Measurements from ENCODE around the gene ZBTB5.
"Not testable (repeated sequence)": the region's sequence is repeated elsewhere in the genome, so short reads cannot be mapped to it uniquely, and the experiment has no call there.

The ZBTB5 gene

GRCh38 chr9:37449862-37450632 lies 15.2 kb downstream of the ZBTB5 start:
- no peak for DNase-seq

GRCh38 chr9:37447111-37447510 lies 18.1 kb downstream of the ZBTB5 start:
- no peak for DNase-seq

- DNase-seq = no peak
Measured at GRCh38 chr9:37446401-37446800, 18.8 kb downstream of the ZBTB5 start.

GRCh38 chr9:37445832-37446231 lies 19.4 kb downstream of the ZBTB5 start:
- DNase-seq = no peak

- no peak for DNase-seq
Measured at GRCh38 chr9:37444890-37445289, 20.4 kb downstream of the ZBTB5 start.

DNA sequence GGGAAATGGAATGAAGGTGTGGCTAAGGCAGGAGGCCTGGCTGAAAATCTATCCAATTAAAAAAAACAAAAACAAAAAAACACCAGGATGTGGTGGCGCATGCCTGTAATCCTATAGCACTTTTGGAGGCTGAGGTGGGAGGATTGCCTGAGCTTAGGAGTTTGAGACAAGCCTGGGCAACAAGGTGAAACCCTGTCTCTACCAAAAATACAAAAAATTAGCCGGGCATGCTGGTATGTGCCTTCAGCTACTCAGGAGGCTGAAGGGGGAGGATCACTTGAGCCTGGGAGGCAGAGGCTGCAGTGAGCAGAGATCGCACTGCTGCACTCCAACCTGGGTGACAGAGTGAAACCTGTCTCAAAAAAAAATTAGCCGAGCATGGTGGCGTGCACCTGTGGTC lies 21.7 kb downstream of the ZBTB5 start:
- no peak for DNase-seq

- DNase-seq = no peak
Measured at GRCh38 chr9:37442556-37442955, 22.7 kb downstream of the ZBTB5 start.

DNA sequence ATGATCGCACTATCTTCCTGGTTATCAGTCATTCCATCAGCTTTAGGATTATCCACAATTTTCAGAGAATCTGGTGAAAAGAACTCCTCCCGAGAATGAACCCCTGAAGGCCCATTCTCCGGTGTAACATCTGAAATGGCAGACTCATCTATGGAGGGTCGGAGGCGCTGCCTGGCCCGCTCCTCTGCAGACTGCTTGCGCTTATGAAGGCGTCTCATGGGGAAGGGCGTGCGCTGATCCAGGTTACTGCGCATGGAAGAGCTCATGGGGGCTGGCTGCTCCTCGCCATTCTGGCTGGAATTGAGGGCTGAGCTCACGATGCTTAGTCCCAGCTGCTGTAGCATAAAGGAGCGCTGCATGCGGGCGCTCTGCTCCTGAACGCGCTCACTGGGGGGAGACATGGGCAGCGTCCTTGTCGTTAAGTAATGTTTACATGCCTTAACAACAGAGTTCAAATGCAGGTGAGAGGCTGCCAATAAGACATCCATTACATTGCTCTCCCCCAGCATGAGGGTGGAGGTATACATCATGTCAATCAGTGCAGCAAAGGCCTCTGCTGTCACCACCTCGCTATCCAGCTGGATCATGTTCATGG lies 23.4 kb downstream of the ZBTB5 start:
- no peak for DNase-seq

- DNase-seq = no peak
Measured at GRCh38 chr9:37438359-37438758, 26.9 kb downstream of the ZBTB5 start.

- no peak for DNase-seq
Measured at GRCh38 chr9:37437621-37438020, 27.6 kb downstream of the ZBTB5 start.

- no peak for DNase-seq
Measured at GRCh38 chr9:37437010-37437409, 28.2 kb downstream of the ZBTB5 start.

DNA sequence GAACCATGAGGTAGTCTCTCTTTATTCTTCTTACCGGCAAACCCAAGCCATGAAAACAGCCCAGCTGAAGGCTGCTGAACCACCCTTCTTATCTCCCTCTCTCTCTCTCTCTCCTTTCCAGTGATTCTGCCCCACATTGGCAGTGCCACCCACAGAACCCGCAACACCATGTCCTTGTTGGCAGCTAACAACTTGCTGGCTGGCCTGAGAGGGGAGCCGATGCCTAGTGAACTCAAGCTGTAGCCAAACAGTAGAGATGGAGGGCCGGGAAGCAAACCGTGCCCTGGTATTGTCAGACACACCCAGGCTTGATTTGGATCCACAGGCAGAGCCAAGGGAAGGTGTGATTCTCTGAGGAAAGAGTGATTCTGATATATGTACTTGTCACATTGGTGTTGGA lies 28.7 kb downstream of the ZBTB5 start:
- DNase-seq = no peak

DNA sequence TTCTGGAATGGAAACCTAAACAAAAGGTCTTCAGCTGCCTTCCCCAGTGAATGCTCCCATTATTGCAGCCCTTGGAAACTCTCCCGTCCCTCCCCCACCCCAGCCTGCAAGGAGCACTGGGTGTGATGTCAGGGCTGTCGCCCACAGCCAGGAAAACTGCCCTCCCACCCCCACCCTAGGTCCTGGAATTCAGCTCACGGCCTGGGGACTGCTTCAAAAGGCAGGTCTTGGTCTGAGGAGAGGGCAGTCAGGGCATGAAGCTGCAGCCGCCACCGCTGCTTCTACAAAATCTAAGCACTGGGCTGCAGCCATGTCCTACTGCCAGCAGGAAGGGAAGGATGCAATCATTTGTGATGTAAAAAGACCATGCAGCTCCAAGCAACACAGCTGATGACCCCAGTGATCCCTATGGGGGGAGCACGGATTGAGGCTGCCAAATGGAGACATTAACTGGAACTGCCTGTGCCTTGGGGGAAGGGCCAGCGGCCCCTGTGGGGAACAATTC lies 31.3 kb downstream of the ZBTB5 start:
- no peak for DNase-seq

- DNase-seq = no peak
Measured at GRCh38 chr9:37432020-37432419, 33.2 kb downstream of the ZBTB5 start.

DNA sequence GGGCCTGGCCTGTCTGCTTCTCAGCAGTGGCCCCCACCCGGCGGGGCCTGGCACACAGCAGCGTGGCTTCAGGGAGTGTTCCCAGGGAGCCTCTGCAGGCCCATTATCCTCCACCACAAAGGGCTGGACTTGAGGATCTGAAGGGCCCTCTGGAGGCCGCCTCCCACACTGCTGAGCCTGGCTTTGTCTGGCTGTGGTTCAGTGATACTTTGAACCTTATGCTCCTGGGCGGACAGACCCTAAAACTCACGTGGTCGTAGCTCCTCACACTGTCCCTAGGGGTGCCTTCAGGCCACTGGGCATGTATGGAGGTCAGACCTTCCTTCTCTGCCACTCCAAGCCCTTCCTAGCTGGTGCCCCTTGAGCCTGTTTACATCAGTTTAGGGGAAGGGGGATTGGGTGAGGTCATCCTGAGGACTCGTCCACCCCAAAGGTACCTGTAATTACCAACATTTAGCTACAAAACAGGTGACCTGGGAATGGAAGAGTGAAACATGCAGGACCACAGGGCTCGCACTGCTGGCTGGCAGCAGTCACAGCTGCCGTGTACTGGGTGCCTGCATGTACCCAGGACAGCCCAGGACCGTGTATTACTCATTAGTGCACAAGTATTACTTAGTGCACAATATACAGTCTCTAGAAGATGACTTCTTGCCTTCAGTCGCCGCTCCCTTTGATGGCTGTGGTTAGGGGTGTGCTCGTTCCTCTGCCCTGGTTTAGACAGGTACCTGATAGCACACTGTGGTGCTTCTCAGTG lies 34.2 kb downstream of the ZBTB5 start:
- no peak for DNase-seq

GRCh38 chr9:37429441-37430285 lies 35.6 kb downstream of the ZBTB5 start:
- no peak for DNase-seq

DNA sequence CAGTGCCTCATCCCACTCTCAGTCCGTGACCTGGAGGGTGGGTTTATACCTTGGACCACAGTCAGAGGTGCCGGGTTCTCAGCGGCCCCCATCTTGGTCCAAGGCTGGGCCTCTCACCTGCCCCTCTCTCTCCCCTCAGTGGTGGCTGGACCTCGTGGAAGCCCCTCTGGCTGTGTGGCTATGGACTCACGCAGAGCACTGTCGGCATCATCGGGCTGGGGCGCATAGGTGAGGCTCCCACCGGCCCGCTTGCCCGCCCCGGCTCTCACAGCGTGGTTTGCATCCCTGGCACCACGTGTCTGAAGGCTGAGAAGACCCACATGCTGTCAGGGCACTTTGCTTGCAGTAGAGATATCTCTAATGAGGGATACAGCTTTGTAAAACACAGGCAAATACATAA lies 36.9 kb downstream of the ZBTB5 start:
- no peak for DNase-seq

- DNase-seq = no peak
Measured at GRCh38 chr9:37426846-37427245, 38.4 kb downstream of the ZBTB5 start.

DNA sequence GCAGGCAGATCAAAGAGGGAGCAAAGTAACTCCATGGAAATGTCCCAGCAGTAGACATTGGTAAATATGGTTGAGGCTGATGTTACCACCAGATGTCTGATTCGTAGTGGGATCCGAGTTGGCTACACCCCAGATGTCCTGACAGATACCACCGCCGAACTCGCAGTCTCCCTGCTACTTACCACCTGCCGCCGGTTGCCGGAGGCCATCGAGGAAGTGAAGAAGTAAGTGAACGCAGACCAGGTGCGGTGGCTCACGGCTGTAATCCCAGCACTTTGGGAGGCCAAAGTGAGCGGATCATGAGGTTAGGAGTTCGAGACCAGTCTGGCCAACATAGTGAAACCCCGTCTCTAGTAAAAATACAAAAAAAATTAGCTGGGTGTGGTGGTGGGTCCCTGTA lies 38.8 kb downstream of the ZBTB5 start:
- not testable (repeated sequence) for DNase-seq

DNA sequence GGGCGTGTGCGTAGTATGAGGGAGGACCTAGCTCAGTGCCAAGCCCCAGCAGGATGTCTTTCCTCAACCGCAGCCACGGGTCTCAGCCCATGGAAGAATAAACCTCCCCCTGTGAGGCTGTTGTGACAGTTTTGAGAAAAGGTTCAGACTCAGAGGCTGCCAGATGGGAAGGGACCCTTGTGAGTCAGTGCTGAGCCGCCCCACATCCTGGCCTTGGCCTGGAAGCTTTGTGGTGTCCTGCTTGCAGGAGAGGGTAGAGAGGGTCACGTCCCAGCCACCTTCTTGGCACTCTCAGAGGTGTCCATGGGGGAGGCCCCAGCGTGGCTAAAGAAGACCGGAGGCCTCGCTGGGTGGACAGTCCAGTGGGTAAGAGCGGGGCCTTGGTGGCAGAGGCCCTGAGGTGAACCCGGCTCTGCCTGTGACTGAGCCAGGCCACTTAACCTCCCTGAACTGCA lies 39.9 kb downstream of the ZBTB5 start:
- DNase-seq = no peak

DNA sequence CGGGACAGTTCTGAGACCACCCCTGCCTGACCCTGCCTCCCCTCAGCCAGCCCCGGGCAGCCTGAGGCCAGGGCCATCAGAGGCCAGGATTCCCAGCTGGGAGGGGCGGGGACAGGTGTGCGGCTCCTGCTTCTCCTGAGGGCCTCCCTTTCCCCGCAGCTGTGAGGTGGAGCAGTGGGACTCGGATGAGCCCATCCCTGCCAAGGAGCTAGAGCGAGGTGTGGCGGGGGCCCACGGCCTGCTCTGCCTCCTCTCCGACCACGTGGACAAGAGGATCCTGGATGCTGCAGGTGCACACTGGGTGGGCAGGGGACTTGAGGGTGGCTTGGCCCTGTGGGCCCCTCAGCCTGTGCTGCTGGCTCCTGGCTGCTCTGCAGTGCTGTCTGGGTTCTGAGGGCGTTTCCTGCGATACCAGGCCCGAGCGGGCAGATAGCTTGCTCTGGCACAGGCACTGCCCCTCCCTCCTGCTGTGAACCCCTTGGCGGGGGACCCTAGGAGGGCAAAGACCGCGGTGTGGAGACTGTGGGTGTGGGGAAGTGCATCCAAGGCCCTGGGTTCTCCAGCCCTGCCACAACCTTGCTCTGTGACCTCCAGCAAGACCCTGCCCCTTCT lies 40.5 kb downstream of the ZBTB5 start:
- no peak for DNase-seq

DNA sequence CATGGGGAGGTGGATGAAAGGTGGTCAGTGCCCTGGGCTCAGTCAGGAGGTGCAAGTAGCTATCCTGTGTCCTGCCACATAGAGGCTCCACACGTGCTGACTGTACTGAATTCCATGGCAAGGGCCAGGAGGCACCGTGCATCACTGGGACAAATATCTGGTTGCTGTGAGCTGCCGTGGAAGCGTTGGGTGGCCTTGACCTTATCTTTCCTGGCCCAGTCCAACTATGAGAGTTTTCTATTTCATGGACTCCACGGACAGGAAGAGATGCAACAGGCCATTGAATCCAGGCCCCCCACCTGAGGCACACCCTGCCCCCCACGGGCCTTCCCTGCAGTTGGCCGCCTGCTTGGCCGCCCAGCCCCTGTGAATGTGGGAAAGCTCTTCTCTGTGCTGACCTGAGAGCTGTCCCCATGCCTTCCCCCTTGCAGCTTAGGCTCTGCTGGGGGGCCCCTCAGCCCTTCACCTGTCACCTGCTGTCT lies 41.0 kb downstream of the ZBTB5 start:
- DNase-seq = no peak
